ENCODE data around the gene TPM3. TPM values are rescaled to one million over a fixed set of nuclear protein-coding genes. Genes with fewer than 3 reads are reported as not detected.
"Not testable (repeated sequence)": the region's sequence is repeated elsewhere in the genome, so short reads cannot be mapped to it uniquely, and the experiment has no call there.

TPM3 gene
- total RNA-seq, 1 experiment from 2014 or later: 766 TPM

DNA sequence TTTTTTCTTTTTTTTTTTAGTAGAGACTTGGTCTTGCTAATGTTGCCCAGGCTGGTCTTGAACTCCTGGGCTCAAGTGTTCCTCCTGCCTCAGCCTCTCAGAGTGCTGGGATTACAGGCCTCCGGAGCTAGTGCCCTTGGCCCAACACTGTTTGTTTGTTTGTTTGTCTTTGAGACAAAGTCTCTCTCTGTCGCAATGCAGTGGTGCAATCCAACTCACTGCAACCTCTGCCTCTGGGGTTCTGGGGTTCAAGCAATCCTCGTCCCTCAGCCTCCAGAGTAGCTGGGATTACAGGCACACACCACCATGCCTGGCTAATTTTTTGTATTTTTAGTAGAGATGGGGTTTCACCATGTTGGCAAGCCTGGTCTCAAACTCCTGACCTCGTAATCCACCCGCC, 44.4 kb downstream of the TPM3 start:
- in situ Hi-C loops (cut with HindIII; ENCODE audit: low pct_unique_long_range_greater_than_20kb, low sequenced_read_pairs); DNase-seq (ENCODE audit: low read depth, low spot score): not testable (repeated sequence)

DNA sequence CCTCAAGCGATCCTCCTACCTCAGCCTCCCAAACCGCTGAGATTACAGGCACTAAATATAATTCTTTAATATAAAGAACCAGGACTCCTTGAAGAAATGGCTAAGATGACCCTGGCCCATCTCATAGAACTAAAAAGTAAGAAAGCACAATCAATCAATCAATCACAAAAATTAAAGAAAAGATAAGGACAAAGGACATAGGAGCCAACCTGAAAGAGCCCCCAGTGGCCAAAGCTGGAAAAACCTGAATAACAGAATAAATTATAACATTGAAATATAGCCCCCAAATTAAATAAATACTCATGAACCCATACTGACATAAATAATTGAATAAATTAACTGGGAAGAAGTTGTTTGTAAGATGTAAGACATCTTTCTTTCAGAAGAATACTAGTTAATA, 45.9 kb downstream of the TPM3 start:
- in situ Hi-C loops (cut with HindIII; ENCODE audit: low pct_unique_long_range_greater_than_20kb, low sequenced_read_pairs): no loop called here
- DNase-seq (ENCODE audit: low read depth, low spot score): peak; percentile 36

DNA sequence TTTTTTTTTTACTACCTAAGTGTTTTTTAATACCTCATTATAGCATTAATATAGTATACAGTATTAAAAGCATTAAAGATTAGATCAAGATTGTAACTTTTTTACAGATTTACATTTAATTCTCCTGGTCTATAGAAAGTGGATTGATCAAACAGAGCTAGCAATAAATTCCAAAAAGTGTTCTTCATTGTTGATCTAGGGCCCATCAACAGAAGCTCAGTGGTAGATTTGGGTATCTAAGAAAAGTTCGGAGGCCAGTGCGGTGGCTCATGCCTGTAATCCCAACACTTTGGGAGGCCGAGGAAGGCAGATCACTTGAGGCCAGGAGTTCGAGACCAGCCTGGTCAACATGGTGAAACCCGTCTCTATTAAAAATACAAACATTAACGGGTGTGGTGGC, 49.5 kb downstream of the TPM3 start:
- in situ Hi-C loops (cut with HindIII; ENCODE audit: low pct_unique_long_range_greater_than_20kb, low sequenced_read_pairs): no loop called here
- no peak for DNase-seq (ENCODE audit: low read depth, low spot score)

DNA sequence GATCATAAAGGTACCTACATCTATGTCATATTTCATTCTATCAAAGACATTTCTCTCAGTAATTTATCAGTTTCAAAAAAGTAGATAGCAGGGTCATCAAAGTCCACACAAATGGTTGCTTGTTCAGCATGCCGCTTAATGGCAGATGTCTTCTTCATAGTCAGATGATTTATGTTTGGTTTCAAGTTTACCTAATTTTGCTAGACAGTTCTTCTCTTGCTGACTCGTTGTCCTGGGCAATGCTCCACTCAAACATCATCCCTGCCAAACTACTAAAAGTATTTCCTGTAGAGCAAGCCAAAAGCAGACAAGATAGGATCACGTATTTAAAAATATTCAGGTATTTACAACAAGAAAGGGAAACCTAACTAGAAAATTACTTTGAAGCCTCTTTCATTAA, 50.7 kb downstream of the TPM3 start:
- DNase-seq (ENCODE audit: low read depth, low spot score): no peak
- in situ Hi-C loops (cut with HindIII; ENCODE audit: low pct_unique_long_range_greater_than_20kb, low sequenced_read_pairs): no loop called here

DNA sequence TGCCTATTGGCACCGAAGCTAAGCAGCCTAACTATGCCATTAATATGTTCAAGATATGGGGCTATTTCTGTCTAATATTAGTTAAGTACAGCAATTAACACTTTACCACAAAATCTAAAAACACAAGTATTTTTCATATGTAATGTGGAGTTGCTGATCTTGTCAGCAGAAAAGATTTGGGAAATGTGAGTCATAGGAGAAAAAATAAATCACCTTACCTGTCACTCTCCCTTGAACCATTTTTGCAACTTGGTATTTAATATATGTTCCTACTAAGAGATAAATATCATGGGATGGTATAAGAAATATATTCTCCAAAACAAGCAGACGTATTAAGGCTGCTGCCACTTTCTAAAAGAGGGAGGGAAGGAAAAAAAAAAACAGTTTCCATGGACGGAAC, 54.0 kb downstream of the TPM3 start:
- DNase-seq (ENCODE audit: low read depth, low spot score): no peak
- in situ Hi-C loops (cut with HindIII; ENCODE audit: low pct_unique_long_range_greater_than_20kb, low sequenced_read_pairs): no loop called here

DNA sequence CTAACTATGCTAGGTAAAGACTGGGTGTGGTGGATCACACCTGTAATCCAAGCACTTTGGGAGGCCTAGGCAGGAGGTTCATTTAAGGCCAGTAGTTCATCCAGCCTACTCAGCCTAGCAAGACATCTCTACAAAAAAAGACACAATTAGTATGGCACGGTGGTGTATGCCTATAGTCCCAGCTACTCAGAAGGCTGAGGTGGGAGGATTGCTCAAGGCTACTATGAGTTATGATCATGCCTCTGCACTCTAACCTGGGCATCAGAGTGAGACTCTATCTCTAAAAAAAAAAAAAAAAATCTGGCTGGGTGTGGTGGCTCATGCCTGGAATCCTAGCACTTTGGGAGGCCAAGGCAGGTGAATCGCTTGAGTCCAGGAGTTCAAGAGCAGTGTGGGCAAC, 58.6 kb downstream of the TPM3 start:
- DNase-seq (ENCODE audit: low read depth, low spot score): no peak
- in situ Hi-C loops (cut with HindIII; ENCODE audit: low pct_unique_long_range_greater_than_20kb, low sequenced_read_pairs): no loop called here

DNA sequence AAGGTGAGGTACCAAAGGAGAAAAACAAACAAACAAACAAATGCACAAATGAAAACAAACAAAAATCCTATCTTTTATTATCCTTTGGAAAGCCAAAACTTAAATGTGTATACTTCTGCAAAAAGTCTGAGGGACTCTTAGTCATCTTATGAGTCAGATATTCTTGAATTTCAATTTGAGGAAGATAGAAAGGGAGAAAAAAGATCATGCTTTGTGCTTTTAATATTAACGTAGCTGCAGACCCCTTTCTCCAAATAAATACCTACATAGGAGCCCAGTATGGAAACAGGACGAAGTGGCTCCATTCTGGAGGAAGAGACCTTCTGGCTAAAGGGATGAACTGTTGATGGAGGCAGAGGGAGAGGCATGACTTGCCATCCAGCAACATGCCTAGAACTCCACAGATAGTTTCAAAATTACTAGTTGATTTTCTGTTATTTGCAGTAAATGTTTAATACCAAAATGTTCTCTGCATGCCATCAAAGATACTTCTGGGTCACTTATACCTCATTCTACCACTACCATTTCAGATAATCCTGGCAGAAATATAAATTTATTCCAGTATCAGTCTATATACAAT, 62.4 kb downstream of the TPM3 start:
- no peak for DNase-seq (ENCODE audit: low read depth, low spot score)
- in situ Hi-C loops (cut with HindIII; ENCODE audit: low pct_unique_long_range_greater_than_20kb, low sequenced_read_pairs): no loop called here

DNA sequence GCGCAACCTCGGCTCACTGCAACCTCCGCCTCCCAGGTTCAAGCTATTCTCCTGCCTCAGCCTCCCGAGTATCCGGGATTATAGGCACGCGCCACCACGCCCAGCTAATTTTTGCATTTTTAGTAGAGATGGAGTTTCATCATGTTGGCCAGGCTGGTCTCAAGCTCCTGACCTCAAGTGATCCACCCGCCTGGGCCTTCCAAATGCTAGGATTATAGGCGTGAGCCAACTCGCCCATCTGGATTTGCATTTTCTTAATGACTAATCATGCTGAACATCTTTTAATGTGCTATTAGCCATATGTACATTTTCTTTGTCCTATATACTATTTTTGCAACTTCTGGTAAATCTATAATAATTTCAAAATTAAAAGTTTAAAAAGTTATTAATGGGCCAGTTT, 68.7 kb downstream of the TPM3 start:
- DNase-seq (ENCODE audit: low read depth, low spot score); in situ Hi-C loops (cut with HindIII; ENCODE audit: low pct_unique_long_range_greater_than_20kb, low sequenced_read_pairs): not testable (repeated sequence)

DNA sequence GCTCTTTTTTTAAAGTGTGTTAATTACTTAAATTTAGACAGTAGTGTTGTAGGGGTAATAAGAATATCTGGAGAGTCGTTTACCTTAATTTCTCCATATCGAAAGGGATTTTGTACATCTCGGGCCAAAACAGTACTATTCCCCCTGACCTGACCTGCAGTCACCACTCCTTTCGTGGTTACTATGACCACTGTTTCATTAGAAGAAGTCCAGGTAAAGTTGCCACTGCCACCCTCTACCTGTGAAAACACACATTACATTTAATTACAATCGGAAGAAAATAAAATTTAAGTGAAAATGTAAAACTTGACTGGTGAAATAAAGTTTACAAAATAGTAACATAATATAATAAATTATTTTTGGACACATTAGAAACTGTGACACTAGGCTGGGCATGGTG, 74.3 kb downstream of the TPM3 start:
- no peak for DNase-seq (ENCODE audit: low read depth, low spot score)
- in situ Hi-C loops (cut with HindIII; ENCODE audit: low pct_unique_long_range_greater_than_20kb, low sequenced_read_pairs): no loop called here

DNA sequence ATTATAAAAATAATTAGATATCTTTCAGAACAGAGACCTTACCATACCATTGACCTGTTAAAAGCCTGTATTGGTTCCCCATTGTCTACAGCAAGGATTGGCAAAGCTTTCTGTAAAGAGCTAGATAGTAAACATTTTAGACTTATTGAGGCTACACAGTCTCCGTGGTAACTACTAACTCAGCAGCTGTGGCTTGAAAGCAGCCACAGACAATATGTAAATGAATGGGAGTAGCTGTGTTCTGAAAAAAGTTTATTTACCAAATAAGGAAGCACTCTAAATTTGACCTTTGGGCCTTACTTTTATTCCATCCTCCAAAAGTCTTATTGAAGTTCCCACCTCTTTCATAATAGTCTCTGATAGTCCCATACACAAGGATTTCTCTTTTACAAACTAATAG, 76.7 kb downstream of the TPM3 start:
- no peak for DNase-seq (ENCODE audit: low read depth, low spot score)
- in situ Hi-C loops (cut with HindIII; ENCODE audit: low pct_unique_long_range_greater_than_20kb, low sequenced_read_pairs): no loop called here

Small RNA genes lying within 50 kb of the gene (small RNA-seq; reads per million reads assigned to genes)
- 0 to 0.29 reads per million in 2 experiments for gene MIR190B

Other genes starting within 250 kb of the TPM3 start
- gene DENND4B, start 245.4 kb downstream of the TPM3 start, total RNA-seq (2014; rRNA removed; shearing (Covaris generic)): 13.8 and 17.9 TPM in 2 replicates
- gene CRTC2, start 233.5 kb downstream of the TPM3 start, total RNA-seq (2014; rRNA removed; shearing (Covaris generic)): 11.1 and 14.8 TPM in 2 replicates
- gene SLC39A1, start 228.6 kb downstream of the TPM3 start, total RNA-seq (2014; rRNA removed; shearing (Covaris generic)): 240 and 242 TPM in 2 replicates
- gene CREB3L4, start 224.2 kb downstream of the TPM3 start, total RNA-seq (2014; rRNA removed; shearing (Covaris generic)): 16.7 and 23.8 TPM in 2 replicates
- 348 and 362 TPM in 2 replicates for gene JTB, start 214.4 kb downstream of the TPM3 start, total RNA-seq (2014; rRNA removed; shearing (Covaris generic))
- 52.4 and 55.6 TPM in 2 replicates for gene RAB13, start 205.8 kb downstream of the TPM3 start, total RNA-seq (2014; rRNA removed; shearing (Covaris generic))
- gene RPS27, start 201.3 kb downstream of the TPM3 start, total RNA-seq (2014; rRNA removed; shearing (Covaris generic)): 5,494 and 5,700 TPM in 2 replicates
- gene NUP210L, start 37.0 kb downstream of the TPM3 start, total RNA-seq (2014; rRNA removed; shearing (Covaris generic)): not detected in 2 replicates
- gene CFAP141, start 14.2 kb upstream of the TPM3 start, total RNA-seq (2014; rRNA removed; shearing (Covaris generic)): not detected in 2 replicates
- 161 and 180 TPM in 2 replicates for gene UBAP2L, start 28.9 kb upstream of the TPM3 start, total RNA-seq (2014; rRNA removed; shearing (Covaris generic))
- gene HAX1, start 80.5 kb upstream of the TPM3 start, total RNA-seq (2014; rRNA removed; shearing (Covaris generic)): 320 and 364 TPM in 2 replicates
- gene AQP10, start 129.0 kb upstream of the TPM3 start, total RNA-seq (2014; rRNA removed; shearing (Covaris generic)): not detected in 2 replicates
- gene ATP8B2, start 133.4 kb upstream of the TPM3 start, total RNA-seq (2014; rRNA removed; shearing (Covaris generic)): 79.2 and 93.6 TPM in 2 replicates
- 423 and 449 TPM in 2 replicates for gene IL6R, start 213.2 kb upstream of the TPM3 start, total RNA-seq (2014; rRNA removed; shearing (Covaris generic))

Data from SK-MEL-5 (cell line).